Measurements from ENCODE around the gene ETHE1. TPM values are rescaled to one million over a fixed set of nuclear protein-coding genes. Genes with fewer than 3 reads are reported as not detected.
A peak's percentile ranks its signal among the peaks of the same experiment; 100 is the strongest.

ETHE1 gene
- total RNA-seq, 4 donors from 2014 or later: 66.6 to 126 (median 98.5) TPM

GRCh38 chr19:43503501-43504425 lies 23.2 kb downstream of the ETHE1 start:
- no peaks in the 10 kb centered on the region for H3K27me3 ChIP-seq
- H3K4me3 ChIP-seq: peak overlapping the region; percentile 57 to 93 (median 80)
- H3K36me3 ChIP-seq: peaks cover 0 to 61% (median 13%) of the 10 kb centered on the region in 3 donors
- intact Hi-C loops (cut with DNase I): no loop called here
- TF ChIP-seq CTCF (IDR thresholded peaks at IDR 0.05) (peak in 1 of 6 experiments; percentile 7), POLR2A (IDR thresholded peaks at IDR 0.05) (peak in 2 of 4 donors; percentile 10 to 73)
- H3K4me1 ChIP-seq: peaks cover 13 to 39% (median 24%) of the 10 kb centered on the region in 3 donors
- 2% methylated on average over 22 to 31 of the region's 64 CpGs for WGBS, 2 donors
- DNase-seq: peak; percentile 69
- no peaks in the 10 kb centered on the region for H3K9me3 ChIP-seq
- peak overlapping the region; percentile 87 to 96 (median 92) for H3K27ac ChIP-seq

GRCh38 chr19:43502419-43502976 lies 24.5 kb downstream of the ETHE1 start:
- peak overlapping the region in 2 of 4 donors; percentile 69 to 90 for H3K4me3 ChIP-seq
- no peaks in the 10 kb centered on the region for H3K9me3 ChIP-seq
- H3K27me3 ChIP-seq: no peaks in the 10 kb centered on the region
- peaks cover 4 to 61% (median 7%) of the 10 kb centered on the region in 3 donors for H3K36me3 ChIP-seq
- intact Hi-C loops (cut with DNase I): no loop called here
- 89% methylated on average over 16 of the region's 23 CpGs for WGBS, 2 donors
- TF ChIP-seq POLR2A (IDR thresholded peaks at IDR 0.05) (no peak), CTCF (IDR thresholded peaks at IDR 0.05) (no peak)
- peak overlapping the region in 1 of 4 donors; percentile 96 for H3K27ac ChIP-seq
- no peak for DNase-seq
- H3K4me1 ChIP-seq: peaks cover 13 to 47% (median 24%) of the 10 kb centered on the region in 3 donors

GRCh38 chr19:43501661-43502418 lies 25.2 kb downstream of the ETHE1 start:
- Histone ChIP-seq H3K36me3 (peaks cover 4 to 64% (median 13%) of the 10 kb centered on the region in 3 donors), H3K9me3 (no peaks in the 10 kb centered on the region), H3K27me3 (no peaks in the 10 kb centered on the region), H3K4me1 (peaks cover 13 to 47% (median 24%) of the 10 kb centered on the region in 3 donors), H3K4me3 (peak overlapping the region in 1 of 4 donors; percentile 5), H3K27ac (no peak overlapping the region)
- no peak for DNase-seq
- intact Hi-C loops (cut with DNase I): no loop called here
- TF ChIP-seq POLR2A (IDR thresholded peaks at IDR 0.05) (no peak), CTCF (IDR thresholded peaks at IDR 0.05) (no peak)
- WGBS, 2 donors: 73 to 82% methylated on average over 17 to 26 of the region's 43 CpGs

- Histone ChIP-seq H3K27me3 (no peaks in the 10 kb centered on the region), H3K4me3 (no peak overlapping the region), H3K36me3 (peaks cover 4 to 83% (median 25%) of the 10 kb centered on the region in 3 donors), H3K4me1 (peaks cover 5 to 32% (median 18%) of the 10 kb centered on the region in 3 donors), H3K27ac (no peak overlapping the region), H3K9me3 (no peaks in the 10 kb centered on the region)
- intact Hi-C loops (cut with DNase I): no loop called here
- TF ChIP-seq CTCF (IDR thresholded peaks at IDR 0.05) (no peak), POLR2A (IDR thresholded peaks at IDR 0.05) (no peak)
- DNase-seq: no peak
- 76 to 91% methylated on average over 3 of the region's 3 CpGs for WGBS, 2 donors
These were observed 28.0 kb downstream of the ETHE1 start for GRCh38 chr19:43499042-43499441.
